ENCODE measurements around the gene RAPGEF2. TPM values are rescaled to one million over a fixed set of nuclear protein-coding genes. Genes with fewer than 3 reads are reported as not detected.

The RAPGEF2 gene
- total and polyA plus RNA-seq, 2 experiments from 2014 or later = 10.2 to 63.1 TPM

- Histone ChIP-seq H3K36me3 (ENCODE audit: insufficient read depth) (no peaks in the 10 kb centered on the region), H3K79me2 (replicated peaks; ENCODE audit: insufficient read depth) (0 out of 2 replicates have a peak, but pooled peaks cover 3% of the 10 kb centered on the region)
Measured at GRCh38 chr4:159264057-159264456, 161.2 kb downstream of the RAPGEF2 start.

GRCh38 chr4:159266981-159267868 lies 164.3 kb downstream of the RAPGEF2 start:
- H3K27ac ChIP-seq (ENCODE audit: low read depth) = 0 out of 2 replicates have a peak overlapping the region, but pooled peaks have one; percentile 12
- H2AFZ ChIP-seq = no peak overlapping the region
- H3K4me3 ChIP-seq = no peak overlapping the region
- TF ChIP-seq POLR2AphosphoS5 (IDR thresholded peaks at IDR 0.05; ENCODE audit: low read depth) = no peak
- DNase-seq (ENCODE audit: low spot score) (no peak), ATAC-seq (peak; percentile 62)
- H4K20me1 ChIP-seq (replicated peaks; ENCODE audit: insufficient read depth) = no peaks in the 10 kb centered on the region
- peaks cover 18% of the 10 kb centered on the region for H3K4me1 Mint-ChIP-seq
- H3K4me1 ChIP-seq (ENCODE audit: insufficient read depth) = peaks cover 10% of the 10 kb centered on the region
- H3K27ac Mint-ChIP-seq = no peak overlapping the region
- H3F3A ChIP-seq (replicated peaks; ENCODE audit: low read depth) = no peaks in the 10 kb centered on the region
- no peaks in the 10 kb centered on the region for H3K27me3 Mint-ChIP-seq (ENCODE audit: insufficient read depth, low read depth, poor library complexity)
- H3K4me3 Mint-ChIP-seq = no peak overlapping the region
- no peaks in the 10 kb centered on the region for H3K9me3 Mint-ChIP-seq
- no peaks in the 10 kb centered on the region for H3K36me3 ChIP-seq (ENCODE audit: insufficient read depth)
- H3K4me2 ChIP-seq = no peak overlapping the region
- no peaks in the 10 kb centered on the region for H3K9me2 ChIP-seq (ENCODE audit: insufficient read depth)
- no peaks in the 10 kb centered on the region for H3K79me2 ChIP-seq (replicated peaks; ENCODE audit: insufficient read depth)
- no peaks in the 10 kb centered on the region for H3K27me3 ChIP-seq (ENCODE audit: insufficient read depth)
- H3K36me3 Mint-ChIP-seq (ENCODE audit: low read depth) = no peaks in the 10 kb centered on the region

More at GRCh38 chr4:159264057-159264456, 161.2 kb downstream of the RAPGEF2 start:
- DNase-seq (ENCODE audit: low spot score) = no peak
- H3K9me3 Mint-ChIP-seq = no peaks in the 10 kb centered on the region
- Histone ChIP-seq H3K27me3 (ENCODE audit: insufficient read depth) (no peaks in the 10 kb centered on the region), H3K4me2 (no peak overlapping the region), H4K20me1 (replicated peaks; ENCODE audit: insufficient read depth) (no peaks in the 10 kb centered on the region), H3K4me3 (no peak overlapping the region), H3K27ac (ENCODE audit: low read depth) (no peak overlapping the region), H3K4me1 (ENCODE audit: insufficient read depth) (peaks cover 10% of the 10 kb centered on the region), H2AFZ (no peak overlapping the region), H3F3A (replicated peaks; ENCODE audit: low read depth) (no peaks in the 10 kb centered on the region), H3K9me2 (ENCODE audit: insufficient read depth) (no peaks in the 10 kb centered on the region)
- peaks cover 15% of the 10 kb centered on the region for H3K4me1 Mint-ChIP-seq
- no peak for ATAC-seq
- no peak overlapping the region for H3K27ac Mint-ChIP-seq
- TF ChIP-seq NANOG (IDR thresholded peaks at IDR 0.05; ENCODE audit: borderline replicate concordance) (no peak), ZNF331 (CRISPR knock-in tag; IDR thresholded peaks at IDR 0.05; ENCODE audit: low read depth) (no peak)
- no peaks in the 10 kb centered on the region for H3K36me3 Mint-ChIP-seq (ENCODE audit: low read depth)
- H3K27me3 Mint-ChIP-seq (ENCODE audit: insufficient read depth, low read depth, poor library complexity) = no peaks in the 10 kb centered on the region
- no peak overlapping the region for H3K4me3 Mint-ChIP-seq

DNA sequence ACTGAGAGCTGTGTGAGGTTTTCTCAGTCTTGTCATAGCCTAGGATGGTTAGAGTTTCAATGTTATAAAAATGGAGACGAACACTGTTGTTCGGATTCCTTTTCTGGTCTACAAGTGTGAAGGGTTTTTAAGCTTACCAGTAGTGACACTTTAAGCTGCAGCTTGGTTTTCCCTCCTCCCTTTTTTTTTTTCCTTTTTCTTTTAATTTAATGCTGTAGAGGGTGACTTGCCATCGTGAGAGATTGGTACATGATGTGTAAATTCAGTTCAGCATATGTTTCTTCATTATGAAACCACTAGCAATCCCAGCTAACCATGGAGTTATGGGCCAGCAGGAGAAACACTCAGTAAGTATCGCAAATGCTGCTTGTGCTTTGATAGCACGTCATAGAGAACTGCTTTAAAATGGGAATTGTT lies 165.0 kb downstream of the RAPGEF2 start:
- Histone ChIP-seq H2AFZ (no peak overlapping the region), H3F3A (replicated peaks; ENCODE audit: low read depth) (no peaks in the 10 kb centered on the region), H3K4me3 (no peak overlapping the region), H3K27me3 (ENCODE audit: insufficient read depth) (no peaks in the 10 kb centered on the region), H3K27ac (ENCODE audit: low read depth) (peak overlapping the region; percentile 12; the same call in 1 of the 2 replicates), H3K4me1 (ENCODE audit: insufficient read depth) (peaks cover 10% of the 10 kb centered on the region), H3K79me2 (replicated peaks; ENCODE audit: insufficient read depth) (no peaks in the 10 kb centered on the region), H3K36me3 (ENCODE audit: insufficient read depth) (no peaks in the 10 kb centered on the region), H3K4me2 (no peak overlapping the region), H4K20me1 (replicated peaks; ENCODE audit: insufficient read depth) (no peaks in the 10 kb centered on the region), H3K9me2 (ENCODE audit: insufficient read depth) (no peaks in the 10 kb centered on the region)
- DNase-seq (ENCODE audit: low spot score) = no peak
- no peak for ATAC-seq
- Mint-ChIP-seq H3K36me3 (ENCODE audit: low read depth) (no peaks in the 10 kb centered on the region), H3K4me1 (peaks cover 14% of the 10 kb centered on the region), H3K27ac (no peak overlapping the region), H3K27me3 (ENCODE audit: insufficient read depth, low read depth, poor library complexity) (no peaks in the 10 kb centered on the region), H3K4me3 (no peak overlapping the region), H3K9me3 (no peaks in the 10 kb centered on the region)
- TF ChIP-seq CREB1 (CRISPR knock-in tag; IDR thresholded peaks at IDR 0.05; ENCODE audit: low read depth) (no peak), CTCF (conservative IDR thresholded peaks at IDR 0.05; ENCODE audit: low read depth in 2 of 2) (no peak), ZNF462 (CRISPR knock-in tag; IDR thresholded peaks at IDR 0.05) (no peak), ZNF331 (CRISPR knock-in tag; IDR thresholded peaks at IDR 0.05; ENCODE audit: low read depth) (no peak), STAT1 (IDR thresholded peaks at IDR 0.05; ENCODE audit: unreplicated experiment) (no peak), NANOG (IDR thresholded peaks at IDR 0.05; ENCODE audit: borderline replicate concordance) (no peak)
